ENCODE results near the gene FRG2B. TPM values are rescaled to one million over a fixed set of nuclear protein-coding genes. Genes with fewer than 3 reads are reported as not detected.
"Not testable (repeated sequence)": the region's sequence is repeated elsewhere in the genome, so short reads cannot be mapped to it uniquely, and the experiment has no call there.

FRG2B gene
- total RNA-seq, 4 donors from 2014 or later, result not detected

DNA sequence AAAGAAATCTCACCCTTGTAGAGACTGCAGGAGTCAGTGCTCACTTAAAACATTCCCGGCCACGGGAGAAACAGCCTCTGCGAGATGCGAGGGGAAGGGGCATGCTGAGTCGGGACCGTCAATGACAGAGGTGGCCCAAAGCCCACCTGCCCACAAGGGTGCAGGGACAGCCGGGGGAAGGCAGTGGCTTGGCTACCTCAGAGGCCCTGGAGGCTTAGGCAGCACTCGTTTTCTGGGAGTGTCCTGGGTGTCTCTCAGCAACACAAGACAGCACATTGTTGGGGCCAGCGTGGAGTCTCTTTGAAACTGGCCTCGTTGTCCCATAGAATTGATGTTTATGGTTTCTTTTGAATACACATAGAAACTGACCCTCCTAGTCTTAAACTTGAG, 35.6 kb downstream of the FRG2B start:
- Histone ChIP-seq H3K4me1 (no peaks in the 10 kb centered on the region), H3K4me3 (no peak overlapping the region), H3K27ac (no peak overlapping the region), H3K27me3 (no peaks in the 10 kb centered on the region), H3K9me3 (no peaks in the 10 kb centered on the region), H3K36me3 (no peaks in the 10 kb centered on the region)
- intact Hi-C loops (cut with DNase I; ENCODE audit: low total_unique reads), result no loop called here
- TF ChIP-seq POLR2A (IDR thresholded peaks at IDR 0.05), result no peak
- TF ChIP-seq, protein P1, sequence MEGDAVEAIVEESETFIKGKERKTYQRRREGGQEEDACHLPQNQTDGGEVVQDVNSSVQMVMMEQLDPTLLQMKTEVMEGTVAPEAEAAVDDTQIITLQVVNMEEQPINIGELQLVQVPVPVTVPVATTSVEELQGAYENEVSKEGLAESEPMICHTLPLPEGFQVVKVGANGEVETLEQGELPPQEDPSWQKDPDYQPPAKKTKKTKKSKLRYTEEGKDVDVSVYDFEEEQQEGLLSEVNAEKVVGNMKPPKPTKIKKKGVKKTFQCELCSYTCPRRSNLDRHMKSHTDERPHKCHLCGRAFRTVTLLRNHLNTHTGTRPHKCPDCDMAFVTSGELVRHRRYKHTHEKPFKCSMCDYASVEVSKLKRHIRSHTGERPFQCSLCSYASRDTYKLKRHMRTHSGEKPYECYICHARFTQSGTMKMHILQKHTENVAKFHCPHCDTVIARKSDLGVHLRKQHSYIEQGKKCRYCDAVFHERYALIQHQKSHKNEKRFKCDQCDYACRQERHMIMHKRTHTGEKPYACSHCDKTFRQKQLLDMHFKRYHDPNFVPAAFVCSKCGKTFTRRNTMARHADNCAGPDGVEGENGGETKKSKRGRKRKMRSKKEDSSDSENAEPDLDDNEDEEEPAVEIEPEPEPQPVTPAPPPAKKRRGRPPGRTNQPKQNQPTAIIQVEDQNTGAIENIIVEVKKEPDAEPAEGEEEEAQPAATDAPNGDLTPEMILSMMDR (IDR thresholded peaks at IDR 0.05), result no peak
- DNase-seq, result no peak

GRCh38 chr10:133590226-133590969, 36.2 kb downstream of the FRG2B start:
- Histone ChIP-seq H3K27ac (no peak overlapping the region), H3K4me1 (no peaks in the 10 kb centered on the region), H3K4me3 (no peak overlapping the region), H3K9me3 (no peaks in the 10 kb centered on the region), H3K27me3 (no peaks in the 10 kb centered on the region), H3K36me3 (no peaks in the 10 kb centered on the region)
- intact Hi-C loops (cut with DNase I; ENCODE audit: low total_unique reads), result no loop called here
- no peak for TF ChIP-seq POLR2A (IDR thresholded peaks at IDR 0.05)
- TF ChIP-seq, protein P1 (IDR thresholded peaks at IDR 0.05), result no peak
- DNase-seq, result no peak

DNA sequence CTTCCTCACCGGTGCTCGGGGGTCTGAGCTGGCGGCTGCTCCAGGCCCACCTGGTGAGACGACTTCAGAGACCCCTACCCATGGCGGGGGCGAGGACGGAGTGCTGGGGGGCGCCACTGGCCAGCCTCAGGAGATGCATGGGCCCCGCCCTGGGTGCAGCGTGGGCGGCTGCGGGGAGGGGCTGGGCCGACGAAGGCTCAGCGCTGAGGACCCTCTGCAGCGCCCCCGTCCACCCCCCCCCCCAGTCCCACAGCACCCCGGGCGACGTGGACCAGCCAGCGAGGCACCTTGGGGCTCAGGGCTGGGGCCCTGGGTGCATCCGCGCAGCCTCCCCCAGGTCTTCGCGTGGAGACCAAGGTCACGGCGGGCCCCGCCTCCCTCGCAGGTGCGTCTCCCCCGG, 49.6 kb downstream of the FRG2B start:
- H3K9me3 ChIP-seq; DNase-seq; intact Hi-C loops (cut with DNase I; ENCODE audit: low total_unique reads); H3K4me3 ChIP-seq; H3K4me1 ChIP-seq; H3K27ac ChIP-seq; H3K27me3 ChIP-seq; H3K36me3 ChIP-seq: not testable (repeated sequence)

Other genes starting within 250 kb of the FRG2B start
- gene PAOX, start 247.5 kb downstream of the FRG2B start, total RNA-seq, result 1 to 10 TPM; 2.0 to 9.3 (median 6.7) TPM
- 10 to 100 TPM; 14.6 to 50.1 (median 32.6) TPM for gene MTG1, start 232.6 kb downstream of the FRG2B start, total RNA-seq
- under 1 TPM in 1 of 4 donors, not detected in 3; 0.62 TPM for gene SPRN, start 202.2 kb downstream of the FRG2B start, total RNA-seq
- 1 to 10 TPM; 1.8 to 9.5 (median 6.1) TPM for gene SCART1, start 172.8 kb downstream of the FRG2B start, total RNA-seq
- gene CYP2E1, start 99.4 kb downstream of the FRG2B start, total RNA-seq, result 1 to 10 TPM in 2 of 4 donors, under 1 TPM in 2; 0.29 to 6.9 (median 1.1) TPM
- gene SYCE1, start 61.2 kb downstream of the FRG2B start, total RNA-seq, result 1 to 10 TPM in 1 of 4 donors, not detected in 3; 1.0 TPM

All from uterus (tissue), 4 donors.